IMR-90 (cell line): Measurements from ENCODE around the gene OSCAR. TPM values are rescaled to one million over a fixed set of nuclear protein-coding genes. Genes with fewer than 3 reads are reported as not detected.

Source experiments
- ATAC-seq: fragments of 200-7000 bp; cut with Tn5 transposase; 2 replicates; pipeline ENCODE4 v1.9.1; 2020; ENCODE audit warnings: low read depth, mild to moderate bottlenecking, moderate library complexity
- BruUV-seq: library from RNA; stranded (reverse); fragments of 400-500 nt; replicated peaks from 2 replicates; lab custom pipeline; 2021; lab: Mats Ljungman, UMichigan
- CTCF ChIA-PET: fragments of 300-600 bp; formaldehyde crosslinking; extraction: SDS; loops from one replicate; lab custom pipeline; 2021; ENCODE audit warnings: antibody characterized with exemption; lab: Yijun Ruan, JAX
- POLR2A ChIA-PET: fragments of 300-600 bp; sonication (Branson Sonifier 250); formaldehyde crosslinking; loops from one replicate; lab custom pipeline; 2022; ENCODE audit warnings: antibody characterized with exemption; ENCODE audit not compliant: unreplicated experiment; lab: Charles Lee
- DNase-seq: peaks from one replicate; pipeline ENCODE4 v3.0.0; 2013
- H2AFZ ChIP-seq: replicated peaks from 2 replicates; pipeline ENCODE3; 2013; ENCODE audit warnings: low read length, mild to moderate bottlenecking; ENCODE audit not compliant: poor library complexity
- H2AK5ac ChIP-seq: 2 replicates; pipeline ENCODE4 v1.6.1; 2013; ENCODE audit warnings: low read depth, low read length, inconsistent platforms
- H2AK9ac ChIP-seq: replicated peaks from 2 replicates; pipeline ENCODE3; 2013; ENCODE audit warnings: mild to moderate bottlenecking, low read depth, low read length, moderate library complexity; ENCODE audit not compliant: poor library complexity
- H2BK120ac ChIP-seq: 2 replicates; pipeline ENCODE4 v1.6.1; 2013; ENCODE audit warnings: low read depth, low read length, inconsistent platforms
- H2BK15ac ChIP-seq: 3 replicates; pipeline ENCODE4 v1.6.1; 2013; ENCODE audit warnings: low read depth, low read length, inconsistent platforms
- H2BK20ac ChIP-seq: 2 replicates; pipeline ENCODE4 v1.6.1; 2013; ENCODE audit warnings: low read depth, mild to moderate bottlenecking, inconsistent platforms, low read length, moderate library complexity
- H2BK5ac ChIP-seq: 2 replicates; pipeline ENCODE4 v1.6.1; 2013; ENCODE audit warnings: mild to moderate bottlenecking, low read depth, low read length, inconsistent platforms; ENCODE audit not compliant: poor library complexity, severe bottlenecking
- H3K14ac ChIP-seq: replicated peaks from 2 replicates; pipeline ENCODE4 v1.6.1; 2013; ENCODE audit warnings: low read depth, low read length, inconsistent platforms
- H3K18ac ChIP-seq: 2 replicates; pipeline ENCODE4 v1.6.1; 2013; ENCODE audit warnings: low read depth, low read length, control low read depth
- H3K23ac ChIP-seq: 2 replicates; pipeline ENCODE4 v1.6.1; 2013; ENCODE audit warnings: low read depth, low read length, inconsistent platforms
- H3K27ac ChIP-seq: 2 replicates; pipeline ENCODE4 v1.5.1; 2013; ENCODE audit warnings: mild to moderate bottlenecking, control low read depth, low read length; ENCODE audit not compliant: insufficient read depth
- H3K27me3 ChIP-seq: 2 replicates; pipeline ENCODE4 v1.6.1; 2013; ENCODE audit warnings: low read length; ENCODE audit not compliant: control insufficient read depth, insufficient read depth
- H3K36me3 ChIP-seq: 2 replicates; pipeline ENCODE4 v1.6.1; 2013; ENCODE audit warnings: low read length, mixed read lengths; ENCODE audit not compliant: control insufficient read depth, insufficient read depth
- H3K4ac ChIP-seq: 2 replicates; pipeline ENCODE4 v1.6.1; 2013; ENCODE audit warnings: low read depth, low read length, inconsistent platforms
- H3K4me1 ChIP-seq: 2 replicates; pipeline ENCODE4 v1.6.1; 2013; ENCODE audit warnings: low read length, mixed read lengths; ENCODE audit not compliant: control insufficient read depth, insufficient read depth
- H3K4me2 ChIP-seq: 2 replicates; pipeline ENCODE4 v1.6.1; 2013; ENCODE audit warnings: low read depth, mild to moderate bottlenecking, control low read depth, low read length, moderate library complexity
- H3K4me3 ChIP-seq: 2 replicates; pipeline ENCODE4 v1.5.1; 2013; ENCODE audit warnings: low read depth, mild to moderate bottlenecking, control low read depth, low read length, moderate library complexity; ENCODE audit not compliant: insufficient read depth
- H3K56ac ChIP-seq: 2 replicates; pipeline ENCODE4 v1.6.1; 2013; ENCODE audit warnings: low read length, inconsistent platforms; ENCODE audit not compliant: insufficient read depth; ENCODE audit errors: extremely low read depth
- H3K79me1 ChIP-seq, 2 experiments: 2 replicates each; pipeline ENCODE4 v1.6.1; 2013; ENCODE audit warnings: low read length in 2 of 2, inconsistent platforms in 1 of 2, low read depth in 1 of 2
- H3K9ac ChIP-seq: 2 replicates; pipeline ENCODE4 v1.6.1; 2013; ENCODE audit warnings: low read depth, low read length, control low read depth
- H3K9me1 ChIP-seq: 2 replicates; pipeline ENCODE4 v1.6.1; 2013; ENCODE audit warnings: low read length, inconsistent platforms; ENCODE audit not compliant: insufficient read depth
- H3K9me3 ChIP-seq: 2 replicates; pipeline ENCODE4 v1.6.1; 2013; ENCODE audit warnings: low read length; ENCODE audit not compliant: control insufficient read depth, insufficient read depth
- H4K20me1 ChIP-seq: 2 replicates; pipeline ENCODE4 v1.6.1; 2013; ENCODE audit warnings: low read length, inconsistent platforms; ENCODE audit not compliant: insufficient read depth
- H4K5ac ChIP-seq: 2 replicates; pipeline ENCODE4 v1.6.1; 2013; ENCODE audit warnings: mild to moderate bottlenecking, low read depth, low read length, control low read depth
- H4K8ac ChIP-seq, 2 experiments: 2 replicates each; pipeline ENCODE4 v1.6.1; 2013; ENCODE audit warnings: low read depth in 2 of 2, low read length in 2 of 2, control low read depth in 1 of 2, inconsistent platforms in 1 of 2
- H4K91ac ChIP-seq: 2 replicates; pipeline ENCODE4 v1.6.1; 2013; ENCODE audit warnings: low read depth, low read length, inconsistent platforms; ENCODE audit not compliant: insufficient read depth
- ELK1 ChIP-seq: fragments of 150-350 bp; IDR thresholded peaks from 2 replicates; pipeline ENCODE4 v1.6.1; 2016; ENCODE audit warnings: low read depth, mild to moderate bottlenecking, low read length, moderate library complexity, borderline replicate concordance
- FOS ChIP-seq: fragments of 150-350 bp; IDR thresholded peaks from 2 replicates; pipeline ENCODE4 v1.6.1; 2016; ENCODE audit warnings: low read depth, low read length
- MAFK ChIP-seq: IDR thresholded peaks from 2 replicates; pipeline ENCODE4 v1.6.1; 2012; ENCODE audit warnings: low read depth, low read length, improper control_type of control experiment
- MAZ ChIP-seq: IDR thresholded peaks from 2 replicates; pipeline ENCODE4 v1.6.1; 2012; ENCODE audit warnings: low read depth, mild to moderate bottlenecking, low read length, improper control_type of control experiment, moderate library complexity, borderline replicate concordance
- MXI1 ChIP-seq: IDR thresholded peaks from 2 replicates; pipeline ENCODE4 v1.6.1; 2012; ENCODE audit warnings: low read depth, mild to moderate bottlenecking, low read length, moderate library complexity, borderline replicate concordance
- NFE2L2 ChIP-seq: fragments of 150-350 bp; IDR thresholded peaks from 2 replicates; pipeline ENCODE4 v1.6.1; 2016; ENCODE audit warnings: low read depth, mild to moderate bottlenecking, low read length
- POLR2A ChIP-seq: IDR thresholded peaks from 2 replicates; pipeline ENCODE4 v1.6.1; 2012; ENCODE audit warnings: mild to moderate bottlenecking, low read depth, low read length
- RFX5 ChIP-seq: IDR thresholded peaks from 2 replicates; pipeline ENCODE4 v1.8.0; 2012; ENCODE audit warnings: low read depth, mild to moderate bottlenecking, low read length, moderate library complexity
- USF2 ChIP-seq: fragments of 150-350 bp; IDR thresholded peaks from 2 replicates; pipeline ENCODE4 v1.6.1; 2017; ENCODE audit warnings: mild to moderate bottlenecking, antibody characterized with exemption, low read length, low read depth
- WGBS, 2 experiments: methylation state at CpG; one replicate each; pipeline versions ENCODE4 v1.1.5 to v1.1.7; 2013; ENCODE audit warnings: missing lambda C conversion rate in 2 of 2; ENCODE audit not compliant: insufficient read length in 1 of 2; ENCODE audit errors: extremely low coverage in 2 of 2; 5-methylcytosine and 5-hydroxymethylcytosine counted together
- dilution Hi-C: fragments of 300-500 bp; cut with HindIII; formaldehyde crosslinking; loops from one replicate; pipeline ENCODE4 v1.14.3; 2018; ENCODE audit warnings: low sequenced_read_pairs; ENCODE audit not compliant: unreplicated experiment
- in situ Hi-C: fragments of 300-500 bp; cut with MboI; formaldehyde crosslinking; loops from 3 replicates; pipeline ENCODE4 v1.14.3; 2019; ENCODE audit warnings: low sequenced_read_pairs, inconsistent platforms, mixed read lengths
- intact Hi-C: fragments of 100-400 bp; cut with micrococcal nuclease; formaldehyde crosslinking; loops from 2 replicates; pipeline ENCODE4 v1.10.0; 2022
- polyA plus RNA-seq, 3 experiments: library from polyadenylated mRNA; depleted of rRNA; stranded (reverse); fragments of >200 nt; gene quantifications; 2 replicates each; pipeline ENCODE4 v1.2.3, GENCODE V29; 2012; ENCODE audit warnings: low replicate concordance in 1 of 3
- total RNA-seq: library from RNA; depleted of rRNA; stranded (reverse); fragments of >200 nt; gene quantifications from 2 replicates; pipeline ENCODE4 v1.2.3, GENCODE V29; 2012

The OSCAR gene
- total and polyA plus RNA-seq, 2 of the 4 experiments (the other 2 are of a cell fraction), result 0.15 TPM; not detected in 1

DNA sequence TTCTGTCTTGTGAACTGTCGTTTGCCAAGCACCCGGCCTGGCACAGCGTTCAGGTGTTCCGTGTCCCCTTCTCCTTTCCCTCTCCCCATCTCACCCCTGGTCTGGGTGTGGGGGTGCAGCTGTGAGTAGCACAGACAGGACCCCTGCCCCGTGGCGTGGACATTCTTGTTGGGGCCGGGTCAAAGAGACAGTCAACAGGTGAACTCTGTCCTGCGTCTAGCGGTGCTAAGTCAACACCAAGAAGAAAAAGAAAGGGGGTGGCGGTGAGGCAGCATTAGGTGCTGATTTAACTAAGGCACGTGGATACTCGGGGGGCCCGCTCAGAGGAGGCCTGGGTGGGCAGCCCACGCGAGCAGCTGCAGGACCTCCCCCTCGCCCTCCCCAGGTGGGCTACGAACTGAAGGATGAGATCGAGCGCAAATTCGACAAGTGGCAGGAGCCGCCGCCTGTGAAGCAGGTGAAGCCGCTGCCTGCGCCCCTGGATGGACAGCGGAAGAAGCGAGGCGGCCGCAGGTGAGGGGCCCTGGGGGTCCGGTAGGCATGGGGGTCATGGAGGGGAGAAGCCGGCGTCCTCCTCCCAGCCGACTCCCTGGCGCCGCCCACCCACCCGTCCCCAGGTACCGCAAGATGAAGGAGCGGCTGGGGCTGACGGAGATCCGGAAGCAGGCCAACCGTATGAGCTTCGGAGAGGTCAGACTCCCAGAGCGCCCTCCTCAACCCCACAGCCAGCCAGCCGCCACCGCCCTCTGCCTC, 27.3 kb upstream of the OSCAR start:
- Histone ChIP-seq H3K23ac (no peak overlapping the region), H3K56ac (no peak overlapping the region), H3K27ac (no peak overlapping the region), H3K9ac (no peak overlapping the region), H2BK20ac (no peak overlapping the region), H3K4me2 (no peak overlapping the region), H3K4me3 (no peak overlapping the region), H3K79me1 (no peaks in the 10 kb centered on the region), H3K9me3 (no peaks in the 10 kb centered on the region), H2BK15ac (no peak overlapping the region), H2AK9ac (no peak overlapping the region), H2BK5ac (no peak overlapping the region), H4K20me1 (no peaks in the 10 kb centered on the region), H3K27me3 (no peaks in the 10 kb centered on the region), H2BK120ac (no peak overlapping the region), H4K91ac (no peak overlapping the region), H3K14ac (no peak overlapping the region), H3K4ac (no peak overlapping the region), H3K4me1 (no peaks in the 10 kb centered on the region), H4K8ac (no peak overlapping the region), H2AK5ac (no peak overlapping the region), H3K36me3 (peaks cover 67% of the 10 kb centered on the region), H4K5ac (no peak overlapping the region), H3K9me1 (no peaks in the 10 kb centered on the region), H3K18ac (no peak overlapping the region), H2AFZ (no peak overlapping the region)
- CTCF ChIA-PET, result no interaction called here
- 93% methylated on average over 18 of the region's 44 CpGs; no CpG with 5 or more reads in 1 of the 2 experiments for WGBS, 2 experiments
- TF ChIP-seq POLR2A (no peak), MXI1 (no peak), RFX5 (no peak), MAZ (no peak), FOS (no peak), ELK1 (no peak), NFE2L2 (no peak), USF2 (no peak), MAFK (no peak)
- ATAC-seq (no peak), DNase-seq (no peak)
- POLR2A ChIA-PET, result no interaction called here
- intact Hi-C loops, result no loop called here
- dilution Hi-C loops, result no loop called here
- BruUV-seq, result no TSS peak
- in situ Hi-C loops, result loop anchor here (25.0 kb wide), 1 partner anchor 1534 kb away; the partner anchor contains the start of gene U2AF2
